K562 (cell line): ENCODE results near the gene EFNB3. TPM values are rescaled to one million over a fixed set of nuclear protein-coding genes. Genes with fewer than 3 reads are reported as not detected.
A peak's percentile ranks its signal among the peaks of the same experiment; 100 is the strongest.

Experiments used
- ATAC-seq: fragments of 200-7000 bp; cut with Tn5 transposase; 3 replicates; pipeline ENCODE4 v1.9.1; 2020; ENCODE audit warnings: moderate library complexity
- BruUV-seq: library from RNA; stranded (reverse); fragments of 400-500 nt; replicated peaks from 2 replicates; lab custom pipeline; 2021; lab: Mats Ljungman, UMichigan
- CTCF ChIA-PET: fragments of 300-600 bp; formaldehyde crosslinking; extraction: SDS; loops from one replicate; lab custom pipeline; 2021; ENCODE audit warnings: low intra/inter-chr PET ratio; lab: Yijun Ruan, JAX
- POLR2A ChIA-PET: fragments of 300-600, 350-650 bp; sonication (Branson Sonifier 250); formaldehyde crosslinking; extraction: SDS; loops from one replicate; lab custom pipeline; 2021; ENCODE audit warnings: antibody characterized with exemption, inconsistent platforms; lab: Yijun Ruan, JAX
- DNase-seq, 4 experiments: peaks; one replicate each; pipeline versions ENCODE4 v3.0.0 to v3.0.0-alpha.2; 2011 to 2018; ENCODE audit warnings: low spot score in 3 of 4, mixed read lengths in 3 of 4; ENCODE audit errors: extremely low read depth in 1 of 4
- FAIRE-seq: peaks from 2 replicates; lab custom pipeline; 2011; peaks lifted over from hg19 to GRCh38; lab: Jason Lieb, UNC
- H2AFZ ChIP-seq: 2 replicates; pipeline ENCODE4 v1.6.0; 2011; ENCODE audit warnings: low read depth, low read length, control low read depth, inconsistent platforms
- H3K27ac ChIP-seq: fragments of 200-600 bp; 3 replicates; pipeline ENCODE4 v1.8.0; 2011; ENCODE audit warnings: low read depth, mild to moderate bottlenecking, control low read depth, inconsistent platforms, low read length, moderate library complexity, mixed read lengths; ENCODE audit errors: extremely low read depth
- H3K27me3 ChIP-seq, 2 experiments: fragments of 300-600 bp in 1 of 2; 2 replicates in 1 of 2; 3 replicates in 1 of 2; pipeline versions ENCODE4 v1.6.0 to v1.8.0; 2011; ENCODE audit warnings: inconsistent platforms in 2 of 2, low read length in 2 of 2, mild to moderate bottlenecking in 1 of 2, mixed read lengths in 1 of 2, moderate library complexity in 1 of 2; ENCODE audit not compliant: control insufficient read depth in 2 of 2, insufficient read depth in 2 of 2
- H3K36me3 ChIP-seq: fragments of 300-600 bp; 3 replicates; pipeline ENCODE4 v1.8.0; 2011; ENCODE audit warnings: mild to moderate bottlenecking, low read length, inconsistent platforms; ENCODE audit not compliant: control insufficient read depth, insufficient read depth
- H3K4me1 ChIP-seq, 2 experiments: fragments of 200-600 bp in 1 of 2; replicated peaks in 1 of 2; 2 replicates in 1 of 2; 3 replicates in 1 of 2; pipeline versions ENCODE4 v1.5.1 to v1.8.0; 2011; ENCODE audit warnings: inconsistent platforms in 2 of 2, low read length in 2 of 2, mild to moderate bottlenecking in 1 of 2, mixed read lengths in 1 of 2, moderate library complexity in 1 of 2; ENCODE audit not compliant: control insufficient read depth in 2 of 2, insufficient read depth in 2 of 2
- H3K4me2 ChIP-seq: 2 replicates; pipeline ENCODE4 v1.6.1; 2011; ENCODE audit warnings: low read length, control low read depth, inconsistent platforms, mixed read lengths; ENCODE audit not compliant: insufficient read depth
- H3K4me3 ChIP-seq: fragments of 200-600 bp; sonication (generic), shearing (Covaris generic); 2 replicates; pipeline ENCODE4 v1.5.1; 2016; ENCODE audit warnings: control low read depth, inconsistent platforms
- H3K79me2 ChIP-seq: fragments of 200-600 bp; 3 replicates; pipeline ENCODE4 v1.8.0; 2011; ENCODE audit warnings: low read length, inconsistent platforms; ENCODE audit not compliant: control insufficient read depth, insufficient read depth
- H3K9ac ChIP-seq, 2 experiments: 2 replicates each; pipeline versions ENCODE4 v1.6.0 to v1.6.1; 2011; ENCODE audit warnings: low read depth in 2 of 2, low read length in 2 of 2, control low read depth in 1 of 2, inconsistent platforms in 1 of 2, mild to moderate bottlenecking in 1 of 2, mixed read lengths in 1 of 2; ENCODE audit not compliant: insufficient read depth in 1 of 2
- H3K9me1 ChIP-seq: one replicate; pipeline ENCODE4 v1.6.0; 2011; ENCODE audit warnings: inconsistent platforms, mild to moderate bottlenecking, low read length, moderate library complexity; ENCODE audit not compliant: control insufficient read depth, insufficient read depth
- H3K9me3 ChIP-seq: replicated peaks from 2 replicates; pipeline ENCODE4 v1.5.1; 2011; ENCODE audit warnings: low read depth, low read length, inconsistent platforms; ENCODE audit not compliant: control insufficient read depth, insufficient read depth
- H4K20me1 ChIP-seq: replicated peaks from 2 replicates; pipeline ENCODE4 v1.6.1; 2011; ENCODE audit warnings: low read length, inconsistent platforms, mixed read lengths; ENCODE audit not compliant: control insufficient read depth, insufficient read depth
- CBFA2T2 ChIP-seq: fragments of 450-650 bp; conservative IDR thresholded peaks from 2 replicates; pipeline ENCODE4 v1.6.1; 2017; ENCODE audit warnings: mild to moderate bottlenecking
- MLLT1 ChIP-seq, 2 experiments: fragments of 450-650 bp; IDR thresholded peaks; 2 replicates each; pipeline ENCODE4 v1.6.1; 2016
- PHB2 ChIP-seq: fragments of 450-650 bp; IDR thresholded peaks from 2 replicates; pipeline ENCODE4 v1.6.1; 2017; ENCODE audit warnings: low read depth
- RBM25 ChIP-seq: fragments of 200-400 bp; formaldehyde crosslinking; IDR thresholded peaks from 2 replicates; pipeline ENCODE4 v1.6.1; 2018; ENCODE audit warnings: low read length, low read depth, moderate library complexity; ENCODE audit not compliant: severe bottlenecking
- REST ChIP-seq, 2 experiments: fragments of 450-650 bp; formaldehyde crosslinking in 1 of 2; IDR thresholded peaks; 2 replicates each; pipeline versions ENCODE4 v1.4.0 to v1.6.1; 2014 to 2020; ENCODE audit warnings: mild to moderate bottlenecking in 2 of 2, borderline replicate concordance in 1 of 2, low read depth in 1 of 2
- ZNF395 ChIP-seq: fragments of 200-800 bp; sonication (Bioruptor generic); IDR thresholded peaks from 2 replicates; pipeline ENCODE4 v1.6.1; 2017; ENCODE audit warnings: missing genetic modification characterization, missing compliant biosample characterization
- WGBS: fragments of 100-300 bp; shearing (Covaris generic); methylation state at CpG from one replicate; pipeline ENCODE4 v1.1.6; 2016; ENCODE audit warnings: low coverage, mixed read lengths; ENCODE audit not compliant: insufficient coverage; ENCODE audit errors: missing lambda C conversion rate; 5-methylcytosine and 5-hydroxymethylcytosine counted together
- in situ Hi-C: fragments of 300-500 bp; cut with MboI; formaldehyde crosslinking; loops from 4 replicates; pipeline ENCODE4 v1.15.0; 2018; ENCODE audit warnings: inconsistent platforms, mixed read lengths
- intact Hi-C: fragments of 100-400 bp; cut with micrococcal nuclease; formaldehyde crosslinking; loops from 2 replicates; pipeline ENCODE4 v1.14.2; 2022
- polyA plus RNA-seq, 8 experiments: library from polyadenylated mRNA; depleted of rRNA in 4 of 8; stranded (reverse) in 5 of 8; unstranded in 3 of 8; fragments of >200 nt; fragmentation: Nextera tagmentation in 2 of 8; fragmentation: Illumina TruSeq in 1 of 8; extraction: Ambion mirVana in 2 of 8; extraction: Trizol in 1 of 8; gene quantifications; 2 replicates each; pipeline versions ENCODE4 v1.2.1 to v1.2.3, GENCODE V29; 2011 to 2014; ENCODE audit warnings: inconsistent platforms in 1 of 8, missing spikeins in 1 of 8
- total RNA-seq, 7 experiments: library from RNA; depleted of rRNA in 6 of 7; stranded (reverse); fragments of >200 nt in 6 of 7; fragmentation: Illumina TruSeq in 2 of 7; extraction: Trizol in 2 of 7; gene quantifications; 2 replicates each; pipeline versions ENCODE4 v1.2.1 to v1.2.3, GENCODE V29; 2011 to 2021; ENCODE audit warnings: low replicate concordance in 1 of 7

Gene EFNB3
- total and polyA plus RNA-seq, 9 of the 15 experiments (the other 6 are each of a cell fraction or from before 2014, with no cell fraction given): not detected

GRCh38 chr17:7668482-7668881, 36.5 kb upstream of the EFNB3 start (continued):
- TF ChIP-seq MLLT1 (IDR thresholded peaks at IDR 0.05) (no peak), PHB2 (no peak), RBM25 (no peak), CBFA2T2 (no peak), ZNF395 (CRISPR knock-in tag) (no peak)

GRCh38 chr17:7673239-7673638, 31.8 kb upstream of the EFNB3 start:
- 95% methylated on average over 2 of the region's 2 CpGs for WGBS
- no TSS peak for BruUV-seq
- H4K20me1 ChIP-seq: no peaks in the 10 kb centered on the region
- H3K9me3 ChIP-seq: peaks cover 3% of the 10 kb centered on the region
- no peaks in the 10 kb centered on the region for H3K9me1 ChIP-seq
- ATAC-seq (no peak), DNase-seq (peak in 3 of 4 experiments; percentile 29 to 47 (median 36)), FAIRE-seq (peak; percentile 56)
- H3K79me2 ChIP-seq: no peaks in the 10 kb centered on the region
- POLR2A ChIA-PET: interaction anchor here (0.6 to 9.2 kb wide), 6 partner anchors 13 to 181 kb away, joined by 3 to 66 read pairs (median 4); partner anchors contain the start of genes ATP1B2, SAT2, TP53 and WRAP53
- H3K36me3 ChIP-seq: peaks cover 41% of the 10 kb centered on the region
- H3K9ac ChIP-seq: no peak overlapping the region
- CTCF ChIA-PET: interaction anchor here (1.0 kb wide), 1 partner anchor 39 kb away, joined by 4 read pairs; no protein-coding TSS in a partner anchor
- no peak overlapping the region for H3K4me3 ChIP-seq
- no peak overlapping the region for H3K27ac ChIP-seq
- H3K27me3 ChIP-seq: no peaks in the 10 kb centered on the region
- intact Hi-C loops: no loop called here
- no peak overlapping the region for H2AFZ ChIP-seq
- H3K4me1 ChIP-seq: no peaks in the 10 kb centered on the region
- in situ Hi-C loops: no loop called here
- no peak overlapping the region for H3K4me2 ChIP-seq
- TF ChIP-seq REST (IDR thresholded peaks at IDR 0.05; ENCODE audit: borderline replicate concordance) (peak; percentile 35; the same call in 1 of the 2 replicates), REST (CRISPR knock-in tag; IDR thresholded peaks at IDR 0.05; ENCODE audit: low read depth) (no peak)
